IMR-90 (cell line): ENCODE measurements around the gene PAWR. TPM values are rescaled to one million over a fixed set of nuclear protein-coding genes. Genes with fewer than 3 reads are reported as not detected.

Experiments
- ATAC-seq: fragments of 200-7000 bp; cut with Tn5 transposase; 2 replicates; pipeline ENCODE4 v1.9.1; 2020; ENCODE audit warnings: low read depth, mild to moderate bottlenecking, moderate library complexity
- BruUV-seq: library from RNA; stranded (reverse); fragments of 400-500 nt; replicated peaks from 2 replicates; lab custom pipeline; 2021; lab: Mats Ljungman, UMichigan
- CTCF ChIA-PET: fragments of 300-600 bp; formaldehyde crosslinking; extraction: SDS; loops from one replicate; lab custom pipeline; 2021; ENCODE audit warnings: antibody characterized with exemption; lab: Yijun Ruan, JAX
- POLR2A ChIA-PET: fragments of 300-600 bp; sonication (Branson Sonifier 250); formaldehyde crosslinking; loops from one replicate; lab custom pipeline; 2022; ENCODE audit warnings: antibody characterized with exemption; ENCODE audit not compliant: unreplicated experiment; lab: Charles Lee
- DNase-seq: peaks from one replicate; pipeline ENCODE4 v3.0.0; 2013
- H2AFZ ChIP-seq: replicated peaks from 2 replicates; pipeline ENCODE3; 2013; ENCODE audit warnings: low read length, mild to moderate bottlenecking; ENCODE audit not compliant: poor library complexity
- H2AK5ac ChIP-seq: 2 replicates; pipeline ENCODE4 v1.6.1; 2013; ENCODE audit warnings: low read depth, low read length, inconsistent platforms
- H2AK9ac ChIP-seq: replicated peaks from 2 replicates; pipeline ENCODE3; 2013; ENCODE audit warnings: mild to moderate bottlenecking, low read depth, low read length, moderate library complexity; ENCODE audit not compliant: poor library complexity
- H2BK120ac ChIP-seq: 2 replicates; pipeline ENCODE4 v1.6.1; 2013; ENCODE audit warnings: low read depth, low read length, inconsistent platforms
- H2BK15ac ChIP-seq: 3 replicates; pipeline ENCODE4 v1.6.1; 2013; ENCODE audit warnings: low read depth, low read length, inconsistent platforms
- H2BK20ac ChIP-seq: 2 replicates; pipeline ENCODE4 v1.6.1; 2013; ENCODE audit warnings: low read depth, mild to moderate bottlenecking, inconsistent platforms, low read length, moderate library complexity
- H2BK5ac ChIP-seq: 2 replicates; pipeline ENCODE4 v1.6.1; 2013; ENCODE audit warnings: mild to moderate bottlenecking, low read depth, low read length, inconsistent platforms; ENCODE audit not compliant: poor library complexity, severe bottlenecking
- H3K14ac ChIP-seq: replicated peaks from 2 replicates; pipeline ENCODE4 v1.6.1; 2013; ENCODE audit warnings: low read depth, low read length, inconsistent platforms
- H3K18ac ChIP-seq: 2 replicates; pipeline ENCODE4 v1.6.1; 2013; ENCODE audit warnings: low read depth, low read length, control low read depth
- H3K23ac ChIP-seq: 2 replicates; pipeline ENCODE4 v1.6.1; 2013; ENCODE audit warnings: low read depth, low read length, inconsistent platforms
- H3K27ac ChIP-seq: 2 replicates; pipeline ENCODE4 v1.5.1; 2013; ENCODE audit warnings: mild to moderate bottlenecking, control low read depth, low read length; ENCODE audit not compliant: insufficient read depth
- H3K27me3 ChIP-seq: 2 replicates; pipeline ENCODE4 v1.6.1; 2013; ENCODE audit warnings: low read length; ENCODE audit not compliant: control insufficient read depth, insufficient read depth
- H3K36me3 ChIP-seq: 2 replicates; pipeline ENCODE4 v1.6.1; 2013; ENCODE audit warnings: low read length, mixed read lengths; ENCODE audit not compliant: control insufficient read depth, insufficient read depth
- H3K4ac ChIP-seq: 2 replicates; pipeline ENCODE4 v1.6.1; 2013; ENCODE audit warnings: low read depth, low read length, inconsistent platforms
- H3K4me1 ChIP-seq: 2 replicates; pipeline ENCODE4 v1.6.1; 2013; ENCODE audit warnings: low read length, mixed read lengths; ENCODE audit not compliant: control insufficient read depth, insufficient read depth
- H3K4me2 ChIP-seq: 2 replicates; pipeline ENCODE4 v1.6.1; 2013; ENCODE audit warnings: low read depth, mild to moderate bottlenecking, control low read depth, low read length, moderate library complexity
- H3K4me3 ChIP-seq: 2 replicates; pipeline ENCODE4 v1.5.1; 2013; ENCODE audit warnings: low read depth, mild to moderate bottlenecking, control low read depth, low read length, moderate library complexity; ENCODE audit not compliant: insufficient read depth
- H3K56ac ChIP-seq: 2 replicates; pipeline ENCODE4 v1.6.1; 2013; ENCODE audit warnings: low read length, inconsistent platforms; ENCODE audit not compliant: insufficient read depth; ENCODE audit errors: extremely low read depth
- H3K79me1 ChIP-seq, 2 experiments: 2 replicates each; pipeline ENCODE4 v1.6.1; 2013; ENCODE audit warnings: low read length in 2 of 2, inconsistent platforms in 1 of 2, low read depth in 1 of 2
- H3K9ac ChIP-seq: 2 replicates; pipeline ENCODE4 v1.6.1; 2013; ENCODE audit warnings: low read depth, low read length, control low read depth
- H3K9me1 ChIP-seq: 2 replicates; pipeline ENCODE4 v1.6.1; 2013; ENCODE audit warnings: low read length, inconsistent platforms; ENCODE audit not compliant: insufficient read depth
- H3K9me3 ChIP-seq: 2 replicates; pipeline ENCODE4 v1.6.1; 2013; ENCODE audit warnings: low read length; ENCODE audit not compliant: control insufficient read depth, insufficient read depth
- H4K20me1 ChIP-seq: 2 replicates; pipeline ENCODE4 v1.6.1; 2013; ENCODE audit warnings: low read length, inconsistent platforms; ENCODE audit not compliant: insufficient read depth
- H4K5ac ChIP-seq: 2 replicates; pipeline ENCODE4 v1.6.1; 2013; ENCODE audit warnings: mild to moderate bottlenecking, low read depth, low read length, control low read depth
- H4K8ac ChIP-seq, 2 experiments: 2 replicates each; pipeline ENCODE4 v1.6.1; 2013; ENCODE audit warnings: low read depth in 2 of 2, low read length in 2 of 2, control low read depth in 1 of 2, inconsistent platforms in 1 of 2
- H4K91ac ChIP-seq: 2 replicates; pipeline ENCODE4 v1.6.1; 2013; ENCODE audit warnings: low read depth, low read length, inconsistent platforms; ENCODE audit not compliant: insufficient read depth
- BHLHE40 ChIP-seq: fragments of 150-350 bp; IDR thresholded peaks from 2 replicates; pipeline ENCODE4 v1.6.1; 2016; ENCODE audit warnings: mild to moderate bottlenecking, low read depth, low read length
- CEBPB ChIP-seq: IDR thresholded peaks from 2 replicates; pipeline ENCODE4 v1.6.1; 2012; ENCODE audit warnings: low read depth, low read length, improper control_type of control experiment
- CHD1 ChIP-seq: IDR thresholded peaks from 2 replicates; pipeline ENCODE4 v1.6.1; 2012; ENCODE audit warnings: low read depth, low read length, improper control_type of control experiment
- CTCF ChIP-seq: conservative IDR thresholded peaks from 2 replicates; pipeline ENCODE4 v1.5.1; 2012; ENCODE audit warnings: mild to moderate bottlenecking, low read depth, low read length, improper control_type of control experiment
- FOS ChIP-seq: fragments of 150-350 bp; IDR thresholded peaks from 2 replicates; pipeline ENCODE4 v1.6.1; 2016; ENCODE audit warnings: low read depth, low read length
- MAFK ChIP-seq: IDR thresholded peaks from 2 replicates; pipeline ENCODE4 v1.6.1; 2012; ENCODE audit warnings: low read depth, low read length, improper control_type of control experiment
- MAZ ChIP-seq: IDR thresholded peaks from 2 replicates; pipeline ENCODE4 v1.6.1; 2012; ENCODE audit warnings: low read depth, mild to moderate bottlenecking, low read length, improper control_type of control experiment, moderate library complexity, borderline replicate concordance
- MXI1 ChIP-seq: IDR thresholded peaks from 2 replicates; pipeline ENCODE4 v1.6.1; 2012; ENCODE audit warnings: low read depth, mild to moderate bottlenecking, low read length, moderate library complexity, borderline replicate concordance
- NFE2L2 ChIP-seq: fragments of 150-350 bp; IDR thresholded peaks from 2 replicates; pipeline ENCODE4 v1.6.1; 2016; ENCODE audit warnings: low read depth, mild to moderate bottlenecking, low read length
- POLR2A ChIP-seq: IDR thresholded peaks from 2 replicates; pipeline ENCODE4 v1.6.1; 2012; ENCODE audit warnings: mild to moderate bottlenecking, low read depth, low read length
- RAD21 ChIP-seq: IDR thresholded peaks from 2 replicates; pipeline ENCODE4 v1.6.1; 2012; ENCODE audit warnings: low read length, improper control_type of control experiment
- RCOR1 ChIP-seq: IDR thresholded peaks from 2 replicates; pipeline ENCODE4 v1.6.1; 2012; ENCODE audit warnings: mild to moderate bottlenecking, low read length, improper control_type of control experiment; ENCODE audit not compliant: insufficient replicate concordance
- RFX5 ChIP-seq: IDR thresholded peaks from 2 replicates; pipeline ENCODE4 v1.8.0; 2012; ENCODE audit warnings: low read depth, mild to moderate bottlenecking, low read length, moderate library complexity
- SMC3 ChIP-seq: fragments of 150-350 bp; IDR thresholded peaks from 2 replicates; pipeline ENCODE4 v1.6.1; 2016; ENCODE audit warnings: low read depth, mild to moderate bottlenecking, antibody characterized with exemption, low read length, moderate library complexity
- USF2 ChIP-seq: fragments of 150-350 bp; IDR thresholded peaks from 2 replicates; pipeline ENCODE4 v1.6.1; 2017; ENCODE audit warnings: mild to moderate bottlenecking, antibody characterized with exemption, low read length, low read depth
- WGBS, 2 experiments: methylation state at CpG; one replicate each; pipeline versions ENCODE4 v1.1.5 to v1.1.7; 2013; ENCODE audit warnings: missing lambda C conversion rate in 2 of 2; ENCODE audit not compliant: insufficient read length in 1 of 2; ENCODE audit errors: extremely low coverage in 2 of 2; 5-methylcytosine and 5-hydroxymethylcytosine counted together
- dilution Hi-C: fragments of 300-500 bp; cut with HindIII; formaldehyde crosslinking; loops from one replicate; pipeline ENCODE4 v1.14.3; 2018; ENCODE audit warnings: low sequenced_read_pairs; ENCODE audit not compliant: unreplicated experiment
- in situ Hi-C: fragments of 300-500 bp; cut with MboI; formaldehyde crosslinking; loops from 3 replicates; pipeline ENCODE4 v1.14.3; 2019; ENCODE audit warnings: low sequenced_read_pairs, inconsistent platforms, mixed read lengths
- intact Hi-C: fragments of 100-400 bp; cut with micrococcal nuclease; formaldehyde crosslinking; loops from 2 replicates; pipeline ENCODE4 v1.10.0; 2022
- polyA plus RNA-seq, 3 experiments: library from polyadenylated mRNA; depleted of rRNA; stranded (reverse); fragments of >200 nt; gene quantifications; 2 replicates each; pipeline ENCODE4 v1.2.3, GENCODE V29; 2012; ENCODE audit warnings: low replicate concordance in 1 of 3
- total RNA-seq: library from RNA; depleted of rRNA; stranded (reverse); fragments of >200 nt; gene quantifications from 2 replicates; pipeline ENCODE4 v1.2.3, GENCODE V29; 2012

PAWR gene
- total and polyA plus RNA-seq, 2 of the 4 experiments (the other 2 are of a cell fraction), result 13.2 to 13.6 TPM

GRCh38 chr12:79681008-79681590, 9.7 kb downstream of the PAWR start:
- ChIA-PET POLR2A (no interaction called here), CTCF (no interaction called here)
- Histone ChIP-seq H4K20me1 (peaks cover 38% of the 10 kb centered on the region; the same call in 1 of the 2 replicates), H3K27ac (no peak overlapping the region), H3K9me3 (no peaks in the 10 kb centered on the region), H4K91ac (no peak overlapping the region), H3K23ac (no peak overlapping the region), H4K8ac (no peak overlapping the region), H2AFZ (no peak overlapping the region), H2BK15ac (no peak overlapping the region), H3K4ac (peak overlapping the region; percentile 25; the same call in 1 of the 2 replicates), H3K18ac (no peak overlapping the region), H3K9ac (no peak overlapping the region), H4K5ac (no peak overlapping the region), H3K36me3 (no peaks in the 10 kb centered on the region), H2AK9ac (no peak overlapping the region), H3K4me2 (no peak overlapping the region), H2AK5ac (no peak overlapping the region), H3K4me1 (peaks cover under 1% of the 10 kb centered on the region; the same call in 1 of the 2 replicates), H2BK120ac (no peak overlapping the region), H3K4me3 (no peak overlapping the region), H3K56ac (no peak overlapping the region), H3K14ac (peak overlapping the region; percentile 24; the same call in 1 of the 2 replicates), H2BK20ac (no peak overlapping the region), H3K27me3 (no peaks in the 10 kb centered on the region), H3K9me1 (peaks cover 6% of the 10 kb centered on the region), H3K79me1 (peaks cover 8 to 58% of the 10 kb centered on the region in 2 experiments; a peak in 3 of 4 replicates), H2BK5ac (no peak overlapping the region)
- intact Hi-C loops, result loop anchor here (10.0 kb wide), 1 partner anchor 96 kb away; no protein-coding TSS in a partner anchor
- DNase-seq (peak; percentile 83), ATAC-seq (peak; percentile 85)
- in situ Hi-C loops, result no loop called here
- no CpG with 5 or more reads among the region's 2 CpGs for WGBS, 2 experiments
- no TSS peak for BruUV-seq
- dilution Hi-C loops, result no loop called here
- TF ChIP-seq MAZ (no peak), NFE2L2 (no peak), CEBPB (0 out of 2 replicates have a peak, but pooled peaks have one; percentile 32), POLR2A (no peak), BHLHE40 (no peak), MAFK (no peak), FOS (peak; percentile 27; the same call in 1 of the 2 replicates), RAD21 (no peak), CTCF (no peak), USF2 (no peak), CHD1 (no peak), RFX5 (no peak), MXI1 (peak; percentile 32; the same call in 1 of the 2 replicates), SMC3 (no peak), RCOR1 (no peak)
